HCT116 (cell line): ENCODE data around the gene ZNF804A. TPM values are rescaled to one million over a fixed set of nuclear protein-coding genes. Genes with fewer than 3 reads are reported as not detected.

Source experiments
- ATAC-seq: fragments of 200-7000 bp; cut with Tn5 transposase; 2 replicates; pipeline ENCODE4 v1.9.1; 2020; ENCODE audit warnings: mild to moderate bottlenecking, moderate library complexity
- BruUV-seq: library from RNA; stranded (reverse); fragments of 400-500 nt; replicated peaks from 2 replicates; lab custom pipeline; 2021; lab: Mats Ljungman, UMichigan
- CTCF ChIA-PET: fragments of 300-600 bp; sonication (Branson Sonifier 250); formaldehyde crosslinking; loops from one replicate; lab custom pipeline; 2021; ENCODE audit warnings: antibody characterized with exemption; lab: Charles Lee
- POLR2A ChIA-PET: fragments of 300-600, 350-600 bp; sonication (Branson Sonifier 250); formaldehyde crosslinking; loops from one replicate; lab custom pipeline; 2021; ENCODE audit warnings: antibody characterized with exemption; lab: Charles Lee
- RAD21 ChIA-PET, 2 experiments: fragments of 300-600 bp; sonication (Branson Sonifier 250); formaldehyde crosslinking; loops; one replicate each; lab custom pipeline; 2023; ENCODE audit warnings: low total read pairs in 2 of 2; ENCODE audit not compliant: uncharacterized antibody in 2 of 2, unreplicated experiment in 2 of 2, low non-redundant PET in 1 of 2; lab: Charles Lee
- DNase-seq: peaks from one replicate; pipeline ENCODE4 v3.0.0-alpha.2; 2010; ENCODE audit warnings: low read depth, low spot score
- H2AFZ ChIP-seq: fragments of 200-600 bp; shearing (Covaris generic), sonication (generic); 2 replicates; pipeline ENCODE4 v1.6.1; 2017; ENCODE audit warnings: low read depth, mixed run types, mixed read lengths, antibody characterized with exemption, low read length; ENCODE audit not compliant: poor library complexity, severe bottlenecking
- H3K27ac ChIP-seq: 2 replicates; pipeline ENCODE4 v1.5.1; 2012; ENCODE audit warnings: low read depth, low read length
- H3K27me3 ChIP-seq: fragments of 200-600 bp; sonication (generic); 2 replicates; pipeline ENCODE4 v1.6.1; 2016; ENCODE audit warnings: mixed run types, low read length, mixed read lengths; ENCODE audit not compliant: insufficient read depth
- H3K36me3 ChIP-seq, 2 experiments: fragments of 200-500 bp in 1 of 2; fragments of 200-600 bp in 1 of 2; sonication (Bioruptor generic) in 1 of 2; sonication (generic) in 1 of 2; 2 replicates each; pipeline versions ENCODE4 v1.5.1 to v1.6.1; 2014 to 2016; ENCODE audit warnings: low read length in 2 of 2, inconsistent platforms in 1 of 2, mixed read lengths in 1 of 2, mixed run types in 1 of 2; ENCODE audit not compliant: insufficient read depth in 2 of 2, control insufficient read depth in 1 of 2
- H3K4me1 ChIP-seq, 2 experiments: fragments of 200-600 bp in 1 of 2; sonication (generic) in 1 of 2; 2 replicates each; pipeline versions ENCODE4 v1.5.1 to v1.6.1; 2012 to 2017; ENCODE audit warnings: low read length in 2 of 2, inconsistent platforms in 1 of 2, mild to moderate bottlenecking in 1 of 2, mixed read lengths in 1 of 2, mixed run types in 1 of 2, moderate library complexity in 1 of 2; ENCODE audit not compliant: insufficient read depth in 2 of 2, control insufficient read depth in 1 of 2
- H3K4me2 ChIP-seq: fragments of 200-600 bp; sonication (generic); 2 replicates; pipeline ENCODE4 v1.6.1; 2017; ENCODE audit warnings: mixed run types, low read length, mixed read lengths
- H3K4me3 ChIP-seq, 2 experiments: fragments of 200-600 bp in 1 of 2; sonication (generic) in 1 of 2; replicated peaks in 1 of 2; 2 replicates each; pipeline ENCODE4 v1.5.1; 2011 to 2016; ENCODE audit warnings: low read length in 2 of 2, control low read depth in 1 of 2, low read depth in 1 of 2, mild to moderate bottlenecking in 1 of 2, mixed read lengths in 1 of 2, mixed run types in 1 of 2
- H3K79me2 ChIP-seq: fragments of 200-600 bp; sonication (generic); 2 replicates; pipeline ENCODE4 v1.6.1; 2017; ENCODE audit warnings: mild to moderate bottlenecking, mixed run types, low read length, moderate library complexity, mixed read lengths; ENCODE audit not compliant: insufficient read depth
- H3K9ac ChIP-seq: fragments of 200-600 bp; sonication (generic); 2 replicates; pipeline ENCODE4 v1.6.1; 2016; ENCODE audit warnings: low read length, mixed read lengths
- H3K9me2 ChIP-seq: fragments of 200-600 bp; sonication (generic), shearing (Covaris generic); 2 replicates; pipeline ENCODE4 v1.6.1; 2017; ENCODE audit warnings: mixed run types, mild to moderate bottlenecking, moderate library complexity; ENCODE audit not compliant: insufficient read depth
- H3K9me3 ChIP-seq, 2 experiments: fragments of 200-500 bp in 1 of 2; fragments of 200-600 bp in 1 of 2; sonication (Bioruptor generic) in 1 of 2; sonication (generic) in 1 of 2; 2 replicates each; pipeline ENCODE4 v1.6.1; 2014 to 2017; ENCODE audit warnings: low read length in 2 of 2, mixed read lengths in 2 of 2, inconsistent platforms in 1 of 2, low read depth in 1 of 2, mild to moderate bottlenecking in 1 of 2, mixed run types in 1 of 2, moderate library complexity in 1 of 2; ENCODE audit not compliant: control insufficient read depth in 1 of 2, insufficient read depth in 1 of 2
- H4K20me1 ChIP-seq: fragments of 200-600 bp; sonication (generic), shearing (Covaris generic); 2 replicates; pipeline ENCODE4 v1.6.1; 2017; ENCODE audit warnings: mixed run types, mild to moderate bottlenecking, moderate library complexity; ENCODE audit not compliant: insufficient read depth
- CBX3 ChIP-seq: IDR thresholded peaks from 2 replicates; pipeline ENCODE4 v1.6.1; 2012; ENCODE audit warnings: low read depth
- CEBPB ChIP-seq: IDR thresholded peaks from 2 replicates; pipeline ENCODE4 v1.6.1; 2012; ENCODE audit warnings: low read depth
- EGR1 ChIP-seq: IDR thresholded peaks from 2 replicates; pipeline ENCODE4 v1.6.1; 2012; ENCODE audit warnings: low read depth
- ELF1 ChIP-seq: IDR thresholded peaks from 2 replicates; pipeline ENCODE4 v1.6.1; 2012; ENCODE audit warnings: low read depth, borderline replicate concordance
- EZH2 ChIP-seq: fragments of 200-600 bp; sonication (generic); IDR thresholded peaks from 2 replicates; pipeline ENCODE4 v1.6.1; 2017; ENCODE audit warnings: antibody characterized with exemption, mixed run types
- JUND ChIP-seq: IDR thresholded peaks from 2 replicates; pipeline ENCODE4 v1.6.1; 2012
- MAX ChIP-seq: IDR thresholded peaks from 2 replicates; pipeline ENCODE4 v1.6.1; 2012
- POLR2A ChIP-seq: IDR thresholded peaks from 2 replicates; pipeline ENCODE4 v1.7.0; 2011; ENCODE audit warnings: borderline replicate concordance; ENCODE audit not compliant: insufficient read depth, insufficient read length; ENCODE audit errors: extremely low read depth
- POLR2AphosphoS5 ChIP-seq: IDR thresholded peaks from 2 replicates; pipeline ENCODE4 v1.6.1; 2011; ENCODE audit warnings: mild to moderate bottlenecking, low read depth, low read length, moderate library complexity
- SP1 ChIP-seq: IDR thresholded peaks from 2 replicates; pipeline ENCODE4 v1.6.1; 2012; ENCODE audit warnings: low read depth
- YY1 ChIP-seq: IDR thresholded peaks from 2 replicates; pipeline ENCODE4 v1.6.1; 2011; ENCODE audit warnings: low read length, low read depth, moderate library complexity, mild to moderate bottlenecking; ENCODE audit not compliant: insufficient replicate concordance; ENCODE audit errors: extremely low read depth
- intact Hi-C: fragments of 100-400 bp; cut with micrococcal nuclease; formaldehyde crosslinking; loops from 2 replicates; pipeline ENCODE4 v1.10.0; 2022
- total RNA-seq: library from RNA; stranded (reverse); gene quantifications from one replicate; pipeline ENCODE4 v1.2.1, GENCODE V29; 2021; ENCODE audit not compliant: unreplicated experiment

The ZNF804A gene
- total RNA-seq, 1 experiment from 2014 or later, result 0.61 TPM

GRCh38 chr2:184564092-184564491 is 34.2 kb upstream of the ZNF804A start:
- no peak overlapping the region for H3K27ac ChIP-seq
- intact Hi-C loops, result no loop called here
- POLR2A ChIA-PET, result no interaction called here

GRCh38 chr2:184566716-184567115 is 31.6 kb upstream of the ZNF804A start:
- Histone ChIP-seq H3K27me3 (no peaks in the 10 kb centered on the region), H3K27ac (no peak overlapping the region), H3K9me2 (no peaks in the 10 kb centered on the region), H3K36me3 (no peaks in the 10 kb centered on the region), H3K4me3 (no peak overlapping the region), H3K79me2 (no peaks in the 10 kb centered on the region), H3K4me2 (no peak overlapping the region), H3K9ac (no peak overlapping the region), H3K4me1 (no peaks in the 10 kb centered on the region), H4K20me1 (no peaks in the 10 kb centered on the region), H2AFZ (no peak overlapping the region), H3K9me3 (no peaks in the 10 kb centered on the region)
- ATAC-seq, result no peak
- TF ChIP-seq EGR1, result no peak
- no peak for TF ChIP-seq MAX
- no peak for TF ChIP-seq POLR2A
- TF ChIP-seq SP1, result no peak
- TF ChIP-seq ELF1, result no peak
- no peak for TF ChIP-seq POLR2AphosphoS5
- TF ChIP-seq CBX3, result no peak
- no peak for TF ChIP-seq YY1
- intact Hi-C loops, result no loop called here
- ChIA-PET RAD21 (no interaction called here), CTCF (no interaction called here), POLR2A (no interaction called here)
- BruUV-seq, result no TSS peak
- no peak for DNase-seq

More at GRCh38 chr2:184564092-184564491, 34.2 kb upstream of the ZNF804A start:
- Histone ChIP-seq H3K4me2 (no peak overlapping the region), H3K4me3 (no peak overlapping the region), H3K36me3 (no peaks in the 10 kb centered on the region), H3K79me2 (no peaks in the 10 kb centered on the region), H2AFZ (peak overlapping the region; percentile 27), H3K27me3 (no peaks in the 10 kb centered on the region), H4K20me1 (no peaks in the 10 kb centered on the region), H3K9me2 (no peaks in the 10 kb centered on the region), H3K9ac (no peak overlapping the region), H3K4me1 (no peaks in the 10 kb centered on the region), H3K9me3 (no peaks in the 10 kb centered on the region)
- BruUV-seq, result no TSS peak
- ATAC-seq, result no peak
- CTCF ChIA-PET, result no interaction called here
- DNase-seq, result no peak
- TF ChIP-seq ELF1 (no peak), JUND (no peak), EZH2 (no peak), CBX3 (no peak), CEBPB (no peak), POLR2AphosphoS5 (no peak)
- RAD21 ChIA-PET, result no interaction called here
